Suprapubic skin (tissue), 4 donors: ENCODE measurements around the gene CCR9.

Experiments used
- CTCF ChIP-seq, 2 donors: fragments of 200-600 bp in 1 of 2; fragments of 450-650 bp in 1 of 2; sonication (generic) in 1 of 2; IDR thresholded peaks; one replicate each; pipeline ENCODE4 v1.5.1; 2016 to 2019; ENCODE audit warnings: antibody characterized with exemption in 2 of 2, mild to moderate bottlenecking in 1 of 2, moderate library complexity in 1 of 2
- EP300 ChIP-seq: sonication (generic); formaldehyde crosslinking; IDR thresholded peaks from one replicate; pipeline ENCODE4 v1.6.1; 2017; ENCODE audit warnings: antibody characterized with exemption
- POLR2A ChIP-seq, 2 donors: fragments of 450-650 bp; IDR thresholded peaks; one replicate each; pipeline ENCODE4 v1.6.1; 2017; ENCODE audit warnings: antibody characterized with exemption in 2 of 2, mild to moderate bottlenecking in 2 of 2, moderate library complexity in 2 of 2
- POLR2AphosphoS5 ChIP-seq, 3 donors: sonication (generic); formaldehyde crosslinking; IDR thresholded peaks; one replicate each; pipeline ENCODE4 v1.6.1; 2017; ENCODE audit warnings: antibody characterized with exemption in 3 of 3

DNA sequence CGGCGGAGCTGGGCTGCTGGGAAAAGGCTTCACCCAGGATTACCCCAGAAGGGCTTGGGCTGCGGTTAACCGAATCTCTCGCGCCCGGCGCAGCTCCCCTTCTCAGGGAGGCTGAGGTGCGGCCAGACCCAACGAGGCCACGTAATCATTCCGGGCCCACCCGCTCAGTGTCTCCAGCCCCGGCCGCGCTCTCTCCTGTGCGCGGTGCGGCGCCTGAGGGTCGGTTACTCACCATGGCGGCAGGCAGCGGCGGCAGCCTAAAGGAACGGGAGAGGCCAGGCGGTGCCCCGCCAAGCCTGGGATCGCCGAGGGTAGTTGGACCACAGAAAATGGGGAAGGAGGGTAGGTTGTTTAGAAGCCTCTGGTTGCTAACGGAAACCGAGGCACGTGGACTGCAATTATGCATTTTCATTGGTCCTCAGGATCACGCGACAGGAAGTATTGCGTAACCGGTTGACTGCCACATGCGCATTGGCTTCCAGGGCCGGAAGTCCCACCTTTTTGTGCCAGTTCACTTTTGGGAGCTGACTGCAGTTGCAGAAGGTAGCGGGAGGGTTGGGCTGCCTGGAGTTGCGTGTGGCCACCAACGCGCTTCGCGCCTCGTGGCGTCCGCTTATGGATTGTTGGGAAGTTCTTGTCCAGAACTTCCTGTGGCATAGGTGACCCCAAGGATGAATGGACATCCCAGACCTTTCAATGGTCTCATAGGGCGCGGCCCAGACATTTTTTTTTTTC lies 44.4 kb upstream of the CCR9 start, which contains the start of gene LZTFL1:
- TF ChIP-seq CTCF (IDR thresholded peaks at IDR 0.05), result no peak
- no peak for TF ChIP-seq EP300
- TF ChIP-seq POLR2A (IDR thresholded peaks at IDR 0.05), result no peak
- TF ChIP-seq POLR2AphosphoS5 (IDR thresholded peaks at IDR 0.05), result peak; percentile 52 to 92 (median 77)
